ENCODE results near the gene LTBR.

The LTBR gene

DNA sequence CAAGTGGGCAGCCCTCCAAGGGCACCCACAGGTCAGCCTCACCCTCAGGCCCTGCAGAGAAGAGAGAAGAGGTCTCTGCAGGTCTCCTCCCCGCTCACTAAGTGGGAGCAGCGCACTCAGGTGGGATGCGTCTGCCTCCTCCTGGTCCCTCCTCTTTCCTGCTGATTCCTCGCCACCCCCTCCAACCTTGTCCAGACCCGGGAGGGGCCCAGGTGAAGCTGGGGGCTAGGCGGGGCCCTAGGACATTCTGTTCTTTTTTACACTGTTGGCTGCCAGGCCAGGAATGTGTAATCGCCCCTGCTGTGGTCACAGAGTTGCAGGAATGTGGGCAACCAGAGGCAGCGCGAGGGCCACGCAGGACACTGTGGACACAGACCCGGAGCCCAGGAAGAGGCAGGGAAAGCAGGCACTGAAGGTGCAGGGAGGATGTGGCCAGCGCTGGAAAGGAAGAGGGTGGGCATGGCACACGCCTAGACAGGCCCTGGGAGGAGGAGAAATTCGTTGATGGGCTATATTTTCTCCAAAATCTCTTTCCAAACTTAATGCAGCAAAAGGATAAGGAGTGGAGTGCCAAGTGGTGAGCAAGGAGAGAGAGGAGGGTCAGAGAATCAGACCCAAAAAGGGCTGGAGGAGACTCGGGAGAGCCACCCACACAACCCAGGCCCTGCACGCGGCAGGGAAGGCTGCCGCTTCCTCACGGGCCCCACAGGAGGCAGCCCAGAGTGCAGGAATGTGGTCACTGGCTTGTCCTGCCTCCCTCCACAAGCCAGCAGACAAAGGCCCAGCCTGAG lies 7.7 kb upstream of the LTBR start (continued):
- TF ChIP-seq ZNF629 (tag by site-specific recombination; IDR thresholded peaks at IDR 0.05) = no peak
- no peak for TF ChIP-seq IKZF3 (tag by site-specific recombination; IDR thresholded peaks at IDR 0.05)
- TF ChIP-seq ZNF843 (tag by site-specific recombination; IDR thresholded peaks at IDR 0.05) = no peak
- peak; percentile 30 for TF ChIP-seq ZBTB20 (tag by site-specific recombination; IDR thresholded peaks at IDR 0.05)
- no peak for TF ChIP-seq ZNF530 (tag by site-specific recombination; IDR thresholded peaks at IDR 0.05; ENCODE audit: low read depth)
- TF ChIP-seq ZNF677 (tag by site-specific recombination; IDR thresholded peaks at IDR 0.05) = no peak
- TF ChIP-seq, protein P1, sequence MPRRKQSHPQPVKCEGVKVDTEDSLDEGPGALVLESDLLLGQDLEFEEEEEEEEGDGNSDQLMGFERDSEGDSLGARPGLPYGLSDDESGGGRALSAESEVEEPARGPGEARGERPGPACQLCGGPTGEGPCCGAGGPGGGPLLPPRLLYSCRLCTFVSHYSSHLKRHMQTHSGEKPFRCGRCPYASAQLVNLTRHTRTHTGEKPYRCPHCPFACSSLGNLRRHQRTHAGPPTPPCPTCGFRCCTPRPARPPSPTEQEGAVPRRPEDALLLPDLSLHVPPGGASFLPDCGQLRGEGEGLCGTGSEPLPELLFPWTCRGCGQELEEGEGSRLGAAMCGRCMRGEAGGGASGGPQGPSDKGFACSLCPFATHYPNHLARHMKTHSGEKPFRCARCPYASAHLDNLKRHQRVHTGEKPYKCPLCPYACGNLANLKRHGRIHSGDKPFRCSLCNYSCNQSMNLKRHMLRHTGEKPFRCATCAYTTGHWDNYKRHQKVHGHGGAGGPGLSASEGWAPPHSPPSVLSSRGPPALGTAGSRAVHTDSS (tag by site-specific recombination; IDR thresholded peaks at IDR 0.05) = no peak
- no peak for TF ChIP-seq ZNF221 (tag by site-specific recombination; IDR thresholded peaks at IDR 0.05; ENCODE audit: borderline replicate concordance)
- no peak for TF ChIP-seq ZNF121 (tag by site-specific recombination; IDR thresholded peaks at IDR 0.05)
- TF ChIP-seq ZNF37A (tag by site-specific recombination; IDR thresholded peaks at IDR 0.05) = no peak
- no peak for TF ChIP-seq ZNF660 (tag by site-specific recombination; IDR thresholded peaks at IDR 0.05)
- no peak for TF ChIP-seq SETDB1 (IDR thresholded peaks at IDR 0.05; ENCODE audit: insufficient read length, low read length)
- TF ChIP-seq RBAK (tag by site-specific recombination; IDR thresholded peaks at IDR 0.05) = no peak
- no peak for TF ChIP-seq GLI2 (tag by site-specific recombination; IDR thresholded peaks at IDR 0.05; ENCODE audit: borderline replicate concordance, low read depth)
- TF ChIP-seq KLF1 (tag by site-specific recombination; IDR thresholded peaks at IDR 0.05) = no peak
- TF ChIP-seq, protein P2, sequence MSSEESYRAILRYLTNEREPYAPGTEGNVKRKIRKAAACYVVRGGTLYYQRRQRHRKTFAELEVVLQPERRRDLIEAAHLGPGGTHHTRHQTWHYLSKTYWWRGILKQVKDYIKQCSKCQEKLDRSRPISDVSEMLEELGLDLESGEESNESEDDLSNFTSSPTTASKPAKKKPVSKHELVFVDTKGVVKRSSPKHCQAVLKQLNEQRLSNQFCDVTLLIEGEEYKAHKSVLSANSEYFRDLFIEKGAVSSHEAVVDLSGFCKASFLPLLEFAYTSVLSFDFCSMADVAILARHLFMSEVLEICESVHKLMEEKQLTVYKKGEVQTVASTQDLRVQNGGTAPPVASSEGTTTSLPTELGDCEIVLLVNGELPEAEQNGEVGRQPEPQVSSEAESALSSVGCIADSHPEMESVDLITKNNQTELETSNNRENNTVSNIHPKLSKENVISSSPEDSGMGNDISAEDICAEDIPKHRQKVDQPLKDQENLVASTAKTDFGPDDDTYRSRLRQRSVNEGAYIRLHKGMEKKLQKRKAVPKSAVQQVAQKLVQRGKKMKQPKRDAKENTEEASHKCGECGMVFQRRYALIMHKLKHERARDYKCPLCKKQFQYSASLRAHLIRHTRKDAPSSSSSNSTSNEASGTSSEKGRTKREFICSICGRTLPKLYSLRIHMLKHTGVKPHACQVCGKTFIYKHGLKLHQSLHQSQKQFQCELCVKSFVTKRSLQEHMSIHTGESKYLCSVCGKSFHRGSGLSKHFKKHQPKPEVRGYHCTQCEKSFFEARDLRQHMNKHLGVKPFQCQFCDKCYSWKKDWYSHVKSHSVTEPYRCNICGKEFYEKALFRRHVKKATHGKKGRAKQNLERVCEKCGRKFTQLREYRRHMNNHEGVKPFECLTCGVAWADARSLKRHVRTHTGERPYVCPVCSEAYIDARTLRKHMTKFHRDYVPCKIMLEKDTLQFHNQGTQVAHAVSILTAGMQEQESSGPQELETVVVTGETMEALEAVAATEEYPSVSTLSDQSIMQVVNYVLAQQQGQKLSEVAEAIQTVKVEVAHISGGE (tag by site-specific recombination; conservative IDR thresholded peaks at IDR 0.05; ENCODE audit: low read depth) = no peak
- TF ChIP-seq ZNF777 (tag by site-specific recombination; IDR thresholded peaks at IDR 0.05; ENCODE audit: borderline replicate concordance) = no peak
- TF ChIP-seq, protein P3, sequence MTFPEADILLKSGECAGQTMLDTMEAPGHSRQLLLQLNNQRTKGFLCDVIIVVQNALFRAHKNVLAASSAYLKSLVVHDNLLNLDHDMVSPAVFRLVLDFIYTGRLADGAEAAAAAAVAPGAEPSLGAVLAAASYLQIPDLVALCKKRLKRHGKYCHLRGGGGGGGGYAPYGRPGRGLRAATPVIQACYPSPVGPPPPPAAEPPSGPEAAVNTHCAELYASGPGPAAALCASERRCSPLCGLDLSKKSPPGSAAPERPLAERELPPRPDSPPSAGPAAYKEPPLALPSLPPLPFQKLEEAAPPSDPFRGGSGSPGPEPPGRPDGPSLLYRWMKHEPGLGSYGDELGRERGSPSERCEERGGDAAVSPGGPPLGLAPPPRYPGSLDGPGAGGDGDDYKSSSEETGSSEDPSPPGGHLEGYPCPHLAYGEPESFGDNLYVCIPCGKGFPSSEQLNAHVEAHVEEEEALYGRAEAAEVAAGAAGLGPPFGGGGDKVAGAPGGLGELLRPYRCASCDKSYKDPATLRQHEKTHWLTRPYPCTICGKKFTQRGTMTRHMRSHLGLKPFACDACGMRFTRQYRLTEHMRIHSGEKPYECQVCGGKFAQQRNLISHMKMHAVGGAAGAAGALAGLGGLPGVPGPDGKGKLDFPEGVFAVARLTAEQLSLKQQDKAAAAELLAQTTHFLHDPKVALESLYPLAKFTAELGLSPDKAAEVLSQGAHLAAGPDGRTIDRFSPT (tag by site-specific recombination; IDR thresholded peaks at IDR 0.05) = no peak
- no peak for TF ChIP-seq PBX3 (CRISPR knock-in tag; IDR thresholded peaks at IDR 0.05)
- no peak for TF ChIP-seq ZNF544 (tag by site-specific recombination; IDR thresholded peaks at IDR 0.05)
- no peak for TF ChIP-seq ZNF433 (tag by site-specific recombination; IDR thresholded peaks at IDR 0.05; ENCODE audit: low read depth)
- TF ChIP-seq GLIS1 (tag by site-specific recombination; IDR thresholded peaks at IDR 0.05) = peak; percentile 51
- no peak for TF ChIP-seq ZNF133 (tag by site-specific recombination; IDR thresholded peaks at IDR 0.05)
- TF ChIP-seq PRDM2 (tag by site-specific recombination; IDR thresholded peaks at IDR 0.05; ENCODE audit: borderline replicate concordance) = no peak
